HEK293 (cell line): ENCODE measurements around the gene LMBRD2.

Source experiments
- ZBTB7A ChIP-seq: fragments of 450-650 bp; formaldehyde crosslinking; IDR thresholded peaks from 2 replicates; pipeline ENCODE4 v1.5.1; 2016; ENCODE audit warnings: low read depth, missing biosample characterization, missing genetic modification characterization
- ZNF221 ChIP-seq: fragments of 450-650 bp; formaldehyde crosslinking; IDR thresholded peaks from 2 replicates; pipeline ENCODE4 v1.5.1; 2017; ENCODE audit warnings: missing biosample characterization, missing genetic modification characterization, borderline replicate concordance
- ZNF24 ChIP-seq: fragments of 450-650 bp; formaldehyde crosslinking; IDR thresholded peaks from 2 replicates; pipeline ENCODE4 v1.5.1; 2016; ENCODE audit warnings: missing biosample characterization, missing genetic modification characterization
- ZNF521 ChIP-seq: fragments of 450-650 bp; formaldehyde crosslinking; IDR thresholded peaks from 2 replicates; pipeline ENCODE4 v1.5.1; 2017; ENCODE audit warnings: missing biosample characterization, mild to moderate bottlenecking, missing genetic modification characterization
- TF ChIP-seq, protein P1 (sequence below): fragments of 450-650 bp; formaldehyde crosslinking; IDR thresholded peaks from 2 replicates; pipeline ENCODE4 v1.5.1; 2016; ENCODE audit warnings: missing biosample characterization, missing genetic modification characterization
- TF ChIP-seq, protein P2 (sequence below): fragments of 450-650 bp; formaldehyde crosslinking; IDR thresholded peaks from 2 replicates; pipeline ENCODE4 v1.5.1; 2016; ENCODE audit warnings: missing biosample characterization, missing genetic modification characterization
- TF ChIP-seq, protein P3 (sequence below): fragments of 450-650 bp; formaldehyde crosslinking; IDR thresholded peaks from 2 replicates; pipeline ENCODE4 v1.5.1; 2016; ENCODE audit warnings: missing biosample characterization, missing genetic modification characterization, borderline replicate concordance

DNA sequence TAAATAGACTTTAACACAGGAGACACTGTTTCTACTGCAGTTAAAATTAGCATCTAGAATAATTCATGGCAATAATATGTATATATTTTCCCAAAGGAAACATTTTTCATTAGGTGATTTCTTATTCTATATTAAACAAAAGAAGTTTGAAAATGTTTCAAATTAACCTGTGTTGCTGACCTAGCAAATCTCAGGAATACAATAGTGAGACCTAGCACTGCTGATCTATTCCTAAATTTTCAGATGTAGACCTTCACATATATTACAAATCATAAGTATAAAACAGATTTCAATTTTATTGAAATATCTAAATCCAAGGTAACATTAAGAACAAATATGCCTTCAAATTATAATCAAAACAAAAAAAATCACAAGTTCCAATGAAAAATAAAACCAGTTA lies 15.1 kb downstream of the LMBRD2 start:
- TF ChIP-seq, protein P1, sequence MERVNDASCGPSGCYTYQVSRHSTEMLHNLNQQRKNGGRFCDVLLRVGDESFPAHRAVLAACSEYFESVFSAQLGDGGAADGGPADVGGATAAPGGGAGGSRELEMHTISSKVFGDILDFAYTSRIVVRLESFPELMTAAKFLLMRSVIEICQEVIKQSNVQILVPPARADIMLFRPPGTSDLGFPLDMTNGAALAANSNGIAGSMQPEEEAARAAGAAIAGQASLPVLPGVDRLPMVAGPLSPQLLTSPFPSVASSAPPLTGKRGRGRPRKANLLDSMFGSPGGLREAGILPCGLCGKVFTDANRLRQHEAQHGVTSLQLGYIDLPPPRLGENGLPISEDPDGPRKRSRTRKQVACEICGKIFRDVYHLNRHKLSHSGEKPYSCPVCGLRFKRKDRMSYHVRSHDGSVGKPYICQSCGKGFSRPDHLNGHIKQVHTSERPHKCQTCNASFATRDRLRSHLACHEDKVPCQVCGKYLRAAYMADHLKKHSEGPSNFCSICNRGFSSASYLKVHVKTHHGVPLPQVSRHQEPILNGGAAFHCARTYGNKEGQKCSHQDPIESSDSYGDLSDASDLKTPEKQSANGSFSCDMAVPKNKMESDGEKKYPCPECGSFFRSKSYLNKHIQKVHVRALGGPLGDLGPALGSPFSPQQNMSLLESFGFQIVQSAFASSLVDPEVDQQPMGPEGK (tag by site-specific recombination) = no peak
- TF ChIP-seq, protein P2, sequence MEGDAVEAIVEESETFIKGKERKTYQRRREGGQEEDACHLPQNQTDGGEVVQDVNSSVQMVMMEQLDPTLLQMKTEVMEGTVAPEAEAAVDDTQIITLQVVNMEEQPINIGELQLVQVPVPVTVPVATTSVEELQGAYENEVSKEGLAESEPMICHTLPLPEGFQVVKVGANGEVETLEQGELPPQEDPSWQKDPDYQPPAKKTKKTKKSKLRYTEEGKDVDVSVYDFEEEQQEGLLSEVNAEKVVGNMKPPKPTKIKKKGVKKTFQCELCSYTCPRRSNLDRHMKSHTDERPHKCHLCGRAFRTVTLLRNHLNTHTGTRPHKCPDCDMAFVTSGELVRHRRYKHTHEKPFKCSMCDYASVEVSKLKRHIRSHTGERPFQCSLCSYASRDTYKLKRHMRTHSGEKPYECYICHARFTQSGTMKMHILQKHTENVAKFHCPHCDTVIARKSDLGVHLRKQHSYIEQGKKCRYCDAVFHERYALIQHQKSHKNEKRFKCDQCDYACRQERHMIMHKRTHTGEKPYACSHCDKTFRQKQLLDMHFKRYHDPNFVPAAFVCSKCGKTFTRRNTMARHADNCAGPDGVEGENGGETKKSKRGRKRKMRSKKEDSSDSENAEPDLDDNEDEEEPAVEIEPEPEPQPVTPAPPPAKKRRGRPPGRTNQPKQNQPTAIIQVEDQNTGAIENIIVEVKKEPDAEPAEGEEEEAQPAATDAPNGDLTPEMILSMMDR (tag by site-specific recombination) = no peak
- no peak for TF ChIP-seq ZNF521 (tag by site-specific recombination)
- no peak for TF ChIP-seq ZNF24 (tag by site-specific recombination)
- TF ChIP-seq ZBTB7A (tag by site-specific recombination) = no peak
- TF ChIP-seq, protein P3, sequence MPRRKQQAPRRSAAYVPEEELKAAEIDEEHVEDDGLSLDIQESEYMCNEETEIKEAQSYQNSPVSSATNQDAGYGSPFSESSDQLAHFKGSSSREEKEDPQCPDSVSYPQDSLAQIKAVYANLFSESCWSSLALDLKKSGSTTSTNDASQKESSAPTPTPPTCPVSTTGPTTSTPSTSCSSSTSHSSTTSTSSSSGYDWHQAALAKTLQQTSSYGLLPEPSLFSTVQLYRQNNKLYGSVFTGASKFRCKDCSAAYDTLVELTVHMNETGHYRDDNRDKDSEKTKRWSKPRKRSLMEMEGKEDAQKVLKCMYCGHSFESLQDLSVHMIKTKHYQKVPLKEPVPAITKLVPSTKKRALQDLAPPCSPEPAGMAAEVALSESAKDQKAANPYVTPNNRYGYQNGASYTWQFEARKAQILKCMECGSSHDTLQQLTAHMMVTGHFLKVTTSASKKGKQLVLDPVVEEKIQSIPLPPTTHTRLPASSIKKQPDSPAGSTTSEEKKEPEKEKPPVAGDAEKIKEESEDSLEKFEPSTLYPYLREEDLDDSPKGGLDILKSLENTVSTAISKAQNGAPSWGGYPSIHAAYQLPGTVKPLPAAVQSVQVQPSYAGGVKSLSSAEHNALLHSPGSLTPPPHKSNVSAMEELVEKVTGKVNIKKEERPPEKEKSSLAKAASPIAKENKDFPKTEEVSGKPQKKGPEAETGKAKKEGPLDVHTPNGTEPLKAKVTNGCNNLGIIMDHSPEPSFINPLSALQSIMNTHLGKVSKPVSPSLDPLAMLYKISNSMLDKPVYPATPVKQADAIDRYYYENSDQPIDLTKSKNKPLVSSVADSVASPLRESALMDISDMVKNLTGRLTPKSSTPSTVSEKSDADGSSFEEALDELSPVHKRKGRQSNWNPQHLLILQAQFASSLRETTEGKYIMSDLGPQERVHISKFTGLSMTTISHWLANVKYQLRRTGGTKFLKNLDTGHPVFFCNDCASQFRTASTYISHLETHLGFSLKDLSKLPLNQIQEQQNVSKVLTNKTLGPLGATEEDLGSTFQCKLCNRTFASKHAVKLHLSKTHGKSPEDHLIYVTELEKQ (tag by site-specific recombination) = no peak
- no peak for TF ChIP-seq ZNF221 (tag by site-specific recombination)
